ENCODE data around the gene RBM20. TPM values are rescaled to one million over a fixed set of nuclear protein-coding genes. Genes with fewer than 3 reads are reported as not detected.

Gene RBM20
- total and polyA plus RNA-seq, 2 experiments from 2014 or later, result 0.05 to 0.17 TPM

GRCh38 chr10:110805292-110805691 is 161.2 kb downstream of the RBM20 start:
- no peak for ATAC-seq
- H3K79me2 ChIP-seq (replicated peaks; ENCODE audit: insufficient read depth), result no peaks in the 10 kb centered on the region
- H3K36me3 ChIP-seq (ENCODE audit: insufficient read depth), result no peaks in the 10 kb centered on the region
- H3K27me3 ChIP-seq (ENCODE audit: insufficient read depth), result no peaks in the 10 kb centered on the region
- H3K9me2 ChIP-seq (ENCODE audit: insufficient read depth), result no peaks in the 10 kb centered on the region
- H3K27me3 Mint-ChIP-seq (ENCODE audit: insufficient read depth, low read depth, poor library complexity), result peaks cover 1% of the 10 kb centered on the region
- H3K4me3 ChIP-seq, result no peak overlapping the region
- no peaks in the 10 kb centered on the region for H3F3A ChIP-seq (replicated peaks; ENCODE audit: low read depth)
- H2AFZ ChIP-seq, result no peak overlapping the region
- peaks cover 6% of the 10 kb centered on the region for H3K4me1 Mint-ChIP-seq
- H3K9me3 Mint-ChIP-seq, result no peaks in the 10 kb centered on the region
- DNase-seq (ENCODE audit: low spot score), result no peak
- no peak overlapping the region for H3K4me2 ChIP-seq
- no peaks in the 10 kb centered on the region for H3K36me3 Mint-ChIP-seq (ENCODE audit: low read depth)
- no peak overlapping the region for H3K27ac Mint-ChIP-seq
- TF ChIP-seq CTCF (conservative IDR thresholded peaks at IDR 0.05; ENCODE audit: low read depth in 2 of 2), result no peak
- TF ChIP-seq, protein P1, sequence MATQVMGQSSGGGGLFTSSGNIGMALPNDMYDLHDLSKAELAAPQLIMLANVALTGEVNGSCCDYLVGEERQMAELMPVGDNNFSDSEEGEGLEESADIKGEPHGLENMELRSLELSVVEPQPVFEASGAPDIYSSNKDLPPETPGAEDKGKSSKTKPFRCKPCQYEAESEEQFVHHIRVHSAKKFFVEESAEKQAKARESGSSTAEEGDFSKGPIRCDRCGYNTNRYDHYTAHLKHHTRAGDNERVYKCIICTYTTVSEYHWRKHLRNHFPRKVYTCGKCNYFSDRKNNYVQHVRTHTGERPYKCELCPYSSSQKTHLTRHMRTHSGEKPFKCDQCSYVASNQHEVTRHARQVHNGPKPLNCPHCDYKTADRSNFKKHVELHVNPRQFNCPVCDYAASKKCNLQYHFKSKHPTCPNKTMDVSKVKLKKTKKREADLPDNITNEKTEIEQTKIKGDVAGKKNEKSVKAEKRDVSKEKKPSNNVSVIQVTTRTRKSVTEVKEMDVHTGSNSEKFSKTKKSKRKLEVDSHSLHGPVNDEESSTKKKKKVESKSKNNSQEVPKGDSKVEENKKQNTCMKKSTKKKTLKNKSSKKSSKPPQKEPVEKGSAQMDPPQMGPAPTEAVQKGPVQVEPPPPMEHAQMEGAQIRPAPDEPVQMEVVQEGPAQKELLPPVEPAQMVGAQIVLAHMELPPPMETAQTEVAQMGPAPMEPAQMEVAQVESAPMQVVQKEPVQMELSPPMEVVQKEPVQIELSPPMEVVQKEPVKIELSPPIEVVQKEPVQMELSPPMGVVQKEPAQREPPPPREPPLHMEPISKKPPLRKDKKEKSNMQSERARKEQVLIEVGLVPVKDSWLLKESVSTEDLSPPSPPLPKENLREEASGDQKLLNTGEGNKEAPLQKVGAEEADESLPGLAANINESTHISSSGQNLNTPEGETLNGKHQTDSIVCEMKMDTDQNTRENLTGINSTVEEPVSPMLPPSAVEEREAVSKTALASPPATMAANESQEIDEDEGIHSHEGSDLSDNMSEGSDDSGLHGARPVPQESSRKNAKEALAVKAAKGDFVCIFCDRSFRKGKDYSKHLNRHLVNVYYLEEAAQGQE (IDR thresholded peaks at IDR 0.05; ENCODE audit: unreplicated experiment), result no peak
- TF ChIP-seq ZNF114 (CRISPR knock-in tag; IDR thresholded peaks at IDR 0.05), result no peak
- no peak for TF ChIP-seq ZNF331 (CRISPR knock-in tag; IDR thresholded peaks at IDR 0.05; ENCODE audit: low read depth)
- TF ChIP-seq ETS1 (IDR thresholded peaks at IDR 0.05), result no peak
- TF ChIP-seq JUNB (IDR thresholded peaks at IDR 0.05; ENCODE audit: unreplicated experiment), result no peak
- TF ChIP-seq STAT1 (IDR thresholded peaks at IDR 0.05; ENCODE audit: unreplicated experiment), result no peak
- no peak for TF ChIP-seq EZH2 (IDR thresholded peaks at IDR 0.05; ENCODE audit: low read depth, unreplicated experiment)
- TF ChIP-seq POLR2AphosphoS5 (IDR thresholded peaks at IDR 0.05; ENCODE audit: low read depth), result no peak
- no peak for TF ChIP-seq NANOG (IDR thresholded peaks at IDR 0.05; ENCODE audit: borderline replicate concordance)
- no peak for TF ChIP-seq CREB1 (CRISPR knock-in tag; IDR thresholded peaks at IDR 0.05; ENCODE audit: low read depth)
- no peak for TF ChIP-seq ZNF462 (CRISPR knock-in tag; IDR thresholded peaks at IDR 0.05)
- no peak for TF ChIP-seq EZH2phosphoT487 (IDR thresholded peaks at IDR 0.05; ENCODE audit: unreplicated experiment)
- H3K27ac ChIP-seq (ENCODE audit: low read depth), result no peak overlapping the region
- H3K4me3 Mint-ChIP-seq, result no peak overlapping the region
- no peaks in the 10 kb centered on the region for H3K4me1 ChIP-seq (ENCODE audit: insufficient read depth)
- H4K20me1 ChIP-seq (replicated peaks; ENCODE audit: insufficient read depth), result no peaks in the 10 kb centered on the region

Data from GM23338 (cell line).